ENCODE results near the gene TMEM63A.
A peak's percentile ranks its signal among the peaks of the same experiment; 100 is the strongest.
"Not testable (repeated sequence)": the region's sequence is repeated elsewhere in the genome, so short reads cannot be mapped to it uniquely, and the experiment has no call there.

The TMEM63A gene

DNA sequence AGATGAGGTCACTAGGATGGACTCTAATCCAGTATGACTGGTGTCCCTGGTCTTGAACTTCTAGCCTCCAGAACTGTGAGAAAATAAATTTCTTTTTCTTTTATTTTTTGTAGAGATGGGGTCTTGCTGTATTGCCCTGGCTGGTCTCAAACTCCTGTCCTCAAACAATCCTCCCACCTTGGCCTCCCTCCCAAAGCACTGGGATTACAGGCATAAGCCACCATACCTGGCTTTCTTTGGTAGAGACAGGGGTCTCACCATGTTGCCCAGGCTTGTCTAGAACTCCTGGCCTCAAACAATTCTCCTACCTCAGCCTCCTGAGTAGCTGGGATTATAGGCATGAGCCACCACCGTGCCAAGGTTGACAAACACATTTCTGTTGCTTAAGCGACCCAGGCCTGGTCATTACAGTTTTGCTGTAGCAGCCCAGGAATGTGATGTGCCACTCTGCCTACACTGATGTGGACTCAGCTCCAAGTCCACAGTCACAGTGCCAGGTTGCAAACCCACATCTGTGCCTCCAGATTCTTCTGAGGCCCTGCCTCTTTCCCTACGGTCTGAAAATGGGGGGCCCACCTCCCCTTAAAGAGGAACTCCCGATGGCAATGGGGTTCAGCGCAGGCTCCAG is 25.9 kb upstream of the TMEM63A start:
- no peak for DNase-seq

DNA sequence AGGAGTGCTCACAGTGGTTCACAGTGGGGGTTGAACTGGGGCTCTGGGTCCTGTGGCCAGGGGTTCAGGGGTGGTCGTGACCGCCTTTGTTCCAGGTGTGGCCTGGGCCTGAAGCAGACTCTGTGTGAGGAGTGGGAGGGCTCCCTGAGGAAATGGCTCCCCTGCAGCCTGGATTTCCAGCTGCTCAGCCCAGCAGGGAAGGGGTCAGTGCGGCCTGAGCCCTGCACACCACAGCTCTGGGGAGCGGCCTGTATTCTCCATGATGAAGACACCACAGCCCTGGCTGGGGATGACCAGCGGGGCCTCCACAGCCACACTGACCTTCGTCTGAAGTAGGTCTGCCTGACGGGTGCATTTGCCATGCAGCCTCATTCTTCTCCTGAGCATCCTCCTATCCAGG is 25.2 kb upstream of the TMEM63A start:
- no peak for DNase-seq

- DNase-seq: no peak
These were observed 24.3 kb upstream of the TMEM63A start for GRCh38 chr1:225906467-225906866.

DNA sequence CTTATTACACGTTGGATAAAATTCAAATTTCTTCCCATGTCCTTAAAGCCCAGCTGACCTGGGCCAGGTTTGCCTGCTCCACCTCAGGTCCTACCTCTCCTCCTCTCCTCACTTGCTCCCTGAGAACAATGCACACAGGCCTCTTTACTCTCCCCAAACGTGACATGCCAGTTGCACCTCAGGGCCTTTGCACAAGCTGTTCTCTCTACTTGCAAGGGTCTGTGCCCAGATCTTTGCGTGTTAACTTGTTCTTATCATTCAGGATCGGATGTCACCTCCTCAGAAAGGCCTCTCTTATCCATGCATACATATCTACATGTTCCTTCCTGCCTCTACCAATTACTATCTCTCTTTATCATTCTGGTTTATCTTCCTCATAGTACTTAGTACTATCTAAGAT is 21.4 kb upstream of the TMEM63A start:
- DNase-seq: no peak

- DNase-seq: no peak
These were observed 17.1 kb upstream of the TMEM63A start for GRCh38 chr1:225899044-225899925.

DNA sequence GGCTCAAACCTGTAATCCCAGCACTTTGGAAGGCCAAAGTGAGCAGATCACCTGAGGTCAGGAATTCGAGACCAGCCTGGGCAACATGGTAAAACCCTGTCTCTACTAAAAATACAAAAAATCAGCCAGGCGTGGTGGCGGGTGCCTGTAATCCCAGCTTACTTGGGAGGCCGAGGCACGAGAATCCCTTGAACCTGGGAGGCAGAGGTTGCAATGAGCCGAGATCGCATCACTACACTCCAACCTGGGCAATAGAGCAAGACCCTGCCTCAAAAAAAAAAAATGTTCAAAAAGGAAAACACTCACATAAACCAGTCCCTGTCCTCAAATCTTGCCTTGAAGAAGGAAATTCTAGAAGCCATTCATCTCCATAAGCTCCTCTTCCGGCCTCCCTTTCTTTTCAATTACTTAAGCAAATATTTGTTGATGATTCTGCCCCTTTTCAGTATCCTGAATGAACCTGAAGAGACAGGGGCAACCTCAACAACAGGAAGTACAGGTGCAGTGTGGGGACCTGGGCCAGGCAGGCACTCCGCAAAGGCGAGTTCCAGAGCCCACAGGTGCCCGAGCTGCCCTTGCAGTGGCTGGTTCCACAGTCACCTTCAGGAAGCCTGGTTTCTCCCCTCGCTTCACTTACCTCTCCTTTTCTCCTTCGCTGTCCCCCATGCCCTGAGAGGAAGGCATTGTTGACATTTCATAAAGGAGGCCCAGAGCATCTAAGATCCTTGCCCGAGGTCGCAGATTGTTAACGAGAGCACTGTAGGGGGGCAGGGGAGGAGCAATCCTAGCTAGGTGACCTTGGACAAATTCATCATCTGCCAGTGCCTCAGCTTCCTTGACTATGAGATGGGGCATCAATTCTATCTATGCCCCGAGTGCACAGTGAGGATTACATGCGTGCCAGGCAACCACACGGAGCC is 15.7 kb upstream of the TMEM63A start:
- peak; percentile 52 for DNase-seq

GRCh38 chr1:225896937-225897549 is 14.9 kb upstream of the TMEM63A start:
- DNase-seq: no peak

DNA sequence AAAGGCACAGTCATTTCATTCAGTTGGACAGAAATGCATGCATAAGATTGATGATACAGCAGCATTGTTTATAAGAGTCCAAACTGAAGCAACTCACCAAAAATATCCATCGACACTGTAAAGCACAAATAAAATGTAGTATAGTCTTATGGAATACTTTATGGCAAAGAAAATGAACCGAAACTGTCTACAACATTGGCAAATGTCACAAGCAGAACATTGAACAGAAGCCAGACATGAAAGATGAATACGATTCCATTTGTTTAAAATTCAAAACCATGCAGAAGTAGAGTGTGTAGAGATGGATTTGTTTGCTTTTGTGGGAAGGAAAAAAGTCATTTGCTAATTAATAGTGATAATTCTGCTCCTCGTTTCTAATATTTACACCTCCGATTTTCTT is 14.3 kb upstream of the TMEM63A start:
- DNase-seq: no peak

- no peak for DNase-seq
These were observed 10.1 kb upstream of the TMEM63A start for GRCh38 chr1:225892307-225892706.

DNA sequence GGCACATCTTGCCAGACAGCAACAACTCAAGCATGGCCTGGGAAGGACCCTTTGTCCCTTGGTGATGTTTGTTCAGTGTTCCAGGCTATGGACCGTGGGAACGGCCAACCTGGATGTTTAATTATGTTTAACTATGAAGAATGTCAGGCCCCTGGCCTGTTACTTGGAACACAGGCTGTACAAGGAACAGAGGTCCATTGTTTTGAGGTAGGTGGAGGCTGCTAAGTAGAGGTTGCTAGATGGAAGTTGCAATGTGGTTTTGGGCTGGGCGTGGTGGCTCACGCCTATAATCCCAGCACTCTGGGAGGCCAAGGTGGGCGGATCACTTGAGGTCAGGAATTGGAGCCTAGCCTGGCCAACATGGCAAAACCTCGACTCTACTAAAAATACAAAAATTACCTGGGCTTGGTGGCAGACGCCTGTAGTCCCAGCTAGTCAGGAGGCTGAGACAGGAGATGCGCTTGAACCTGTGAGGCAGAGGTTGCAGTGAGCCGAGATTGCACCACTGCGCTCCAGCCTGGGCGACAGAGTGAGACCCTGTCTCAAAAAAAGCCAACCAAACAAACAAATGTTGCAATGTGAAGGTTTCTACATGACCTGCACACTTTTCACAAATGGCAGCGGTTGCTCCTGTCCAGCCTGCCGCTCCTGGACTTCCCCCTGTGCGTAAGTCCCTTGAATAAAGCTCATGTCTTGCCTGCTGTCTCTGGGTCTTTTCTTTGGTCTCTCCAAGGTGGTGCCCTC is 9.2 kb upstream of the TMEM63A start:
- DNase-seq: no peak

DNA sequence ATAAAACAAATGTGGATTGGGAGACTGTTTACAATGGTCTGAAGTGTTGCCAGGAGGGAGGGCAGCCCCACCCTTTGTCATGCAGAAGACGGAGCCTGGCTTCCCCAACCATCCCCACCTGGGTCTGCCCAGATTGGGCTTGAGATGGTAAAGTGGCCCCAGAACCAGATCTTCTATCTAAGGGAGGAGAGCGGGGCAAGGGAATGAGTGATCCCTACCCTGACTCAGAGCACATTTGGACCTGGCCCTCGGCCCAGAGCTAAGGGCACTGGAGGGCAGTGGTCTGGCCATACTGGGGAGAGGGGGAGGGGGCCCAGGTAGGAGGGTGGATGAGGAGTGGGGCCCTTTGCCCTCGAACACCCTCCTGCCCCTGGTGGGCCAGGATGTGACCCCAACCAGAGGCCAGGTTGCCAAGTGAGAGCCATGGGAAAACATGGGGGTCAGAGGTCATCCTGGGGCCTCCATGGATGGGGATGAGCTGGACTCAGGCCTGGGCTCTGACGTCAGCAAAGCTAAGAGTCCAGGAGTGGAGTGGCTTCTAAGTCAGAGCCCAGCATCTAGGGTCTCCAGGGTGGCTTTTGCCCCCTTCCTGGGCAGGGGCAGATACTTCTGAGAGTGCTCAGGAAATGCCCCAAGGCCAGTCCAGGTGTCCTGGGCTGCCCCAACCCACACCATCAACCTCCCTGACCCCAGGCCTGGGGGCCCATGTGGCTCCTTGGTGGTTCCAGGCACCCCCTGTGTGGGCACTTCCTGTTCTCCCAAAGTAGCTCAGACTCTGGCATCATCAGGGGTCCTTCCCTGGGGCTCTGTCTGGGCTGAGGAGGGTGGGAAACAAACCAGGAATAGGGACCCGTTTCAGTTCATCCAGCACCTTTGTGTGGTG is 8.4 kb upstream of the TMEM63A start:
- no peak for DNase-seq

- DNase-seq: no peak
These were observed 7.6 kb upstream of the TMEM63A start for GRCh38 chr1:225889743-225890142.

DNA sequence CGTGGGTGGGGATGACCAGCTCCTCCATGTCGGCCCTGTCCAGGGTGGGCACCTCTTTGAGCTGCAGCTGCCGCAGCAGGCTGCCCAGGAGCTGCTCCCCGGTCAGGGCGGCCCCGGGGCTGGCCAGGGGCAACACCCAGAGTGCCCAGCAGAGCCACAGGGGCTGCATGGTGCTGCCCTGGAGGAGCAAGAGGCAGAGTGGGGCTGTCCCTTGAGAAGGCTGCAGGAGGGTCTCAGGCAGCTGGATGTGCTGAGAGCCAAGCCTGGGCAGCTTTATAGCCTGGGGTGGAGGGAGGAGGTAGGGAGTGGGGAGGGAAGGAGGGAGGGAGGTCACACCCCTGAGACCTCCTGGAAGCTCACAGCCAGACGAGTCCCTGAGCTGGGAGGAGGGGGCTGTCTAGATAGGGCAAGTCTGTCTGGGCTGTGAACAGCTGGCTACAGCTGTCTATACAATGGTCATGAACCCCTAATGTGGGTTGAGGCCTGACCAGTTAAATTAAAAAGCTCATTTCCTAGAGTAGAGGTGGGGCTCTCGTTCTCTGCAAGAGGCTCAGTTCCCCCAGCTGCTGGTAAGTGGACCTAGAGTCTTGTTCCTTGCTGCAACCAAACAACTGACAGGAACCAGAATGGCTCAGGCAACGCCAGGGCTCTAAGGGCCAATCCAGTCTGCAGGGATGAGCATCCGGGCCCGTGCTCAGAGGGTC is 6.9 kb upstream of the TMEM63A start, which contains the start of gene LEFTY1:
TSS of gene LEFTY1 (minus strand) at position 249 of the 704 bp plus-strand sequence. CDS start at position 169, 80 bp downstream.
- no peak for DNase-seq

- DNase-seq: no peak
These were observed 6.2 kb upstream of the TMEM63A start for GRCh38 chr1:225888289-225888897.

GRCh38 chr1:225887554-225888288 is 5.5 kb upstream of the TMEM63A start:
- DNase-seq: not testable (repeated sequence)

DNA sequence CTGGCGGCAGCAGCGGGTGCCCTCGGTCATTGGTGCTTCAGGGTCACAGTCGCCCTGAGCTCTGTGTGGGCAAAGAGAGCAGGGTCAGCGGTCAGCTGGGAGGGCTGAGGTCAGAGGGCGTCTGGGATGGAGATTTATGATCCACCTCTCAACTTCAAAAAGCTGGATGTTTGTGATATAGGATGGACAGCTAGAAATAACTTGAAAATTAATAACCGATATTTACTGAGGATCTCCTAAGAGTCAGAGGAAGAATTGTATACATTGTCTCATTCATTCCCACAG is 4.8 kb upstream of the TMEM63A start:
- no peak for DNase-seq

- DNase-seq: no peak
These were observed 4.2 kb upstream of the TMEM63A start for GRCh38 chr1:225886159-225887029.

GRCh38 chr1:225885336-225885735 is 3.2 kb upstream of the TMEM63A start:
- no peak for DNase-seq
